ENCODE data around the gene NCAM2. TPM values are rescaled to one million over a fixed set of nuclear protein-coding genes. Genes with fewer than 3 reads are reported as not detected.

Gene NCAM2
- total and polyA plus RNA-seq, 2 donors (not counting 3 experiments of a cell fraction or from before 2014, with no cell fraction given) = 0.11 to 0.27 TPM

- H3K9me3 ChIP-seq (replicated peaks; ENCODE audit: control insufficient read depth, insufficient read depth, low read length) = no peaks in the 10 kb centered on the region
- BruUV-seq (replicated peaks) = no TSS peak
- dilution Hi-C loops (cut with MboI; ENCODE audit: extremely low pct_ligation_motif_present, low sequenced_read_pairs) (no loop called here), intact Hi-C loops (cut with micrococcal nuclease) (no loop called here)
- FAIRE-seq = no peak
- no peak overlapping the region for H3K9ac ChIP-seq (replicated peaks; ENCODE audit: extremely low read depth, insufficient read depth, low read length)
- no peak overlapping the region for H2AFZ ChIP-seq (ENCODE audit: low read depth, low read length)
- CTCF ChIA-PET = no interaction called here
- POLR2A ChIA-PET = no interaction called here
- H3K27ac ChIP-seq (ENCODE audit: insufficient read depth, low read depth, low read length) = no peak overlapping the region
- no peak for DNase-seq (ENCODE audit: low read depth, low spot score)
- H3K79me2 ChIP-seq (ENCODE audit: control insufficient read depth, insufficient read depth, low read length) = no peaks in the 10 kb centered on the region
- H3K9me1 ChIP-seq (replicated peaks; ENCODE audit: control insufficient read depth, extremely low read depth, insufficient read depth, low read length) = no peaks in the 10 kb centered on the region
- no peaks in the 10 kb centered on the region for H3K36me3 ChIP-seq (ENCODE audit: control insufficient read depth in 2 of 2, extremely low read depth in 1 of 2, insufficient read depth in 2 of 2, low read length in 2 of 2)
- TF ChIP-seq, protein P1, sequence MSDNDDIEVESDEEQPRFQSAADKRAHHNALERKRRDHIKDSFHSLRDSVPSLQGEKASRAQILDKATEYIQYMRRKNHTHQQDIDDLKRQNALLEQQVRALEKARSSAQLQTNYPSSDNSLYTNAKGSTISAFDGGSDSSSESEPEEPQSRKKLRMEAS (IDR thresholded peaks at IDR 0.05; ENCODE audit: insufficient read depth, insufficient read length) = no peak
- no peak for TF ChIP-seq MYC (IDR thresholded peaks at IDR 0.05; ENCODE audit: low read depth, low read length)
- TF ChIP-seq JUN (IDR thresholded peaks at IDR 0.05; ENCODE audit: borderline replicate concordance, insufficient read depth, insufficient read length, low read depth) = no peak
- TF ChIP-seq POLR2AphosphoS5 (IDR thresholded peaks at IDR 0.05; ENCODE audit: insufficient read depth, low read depth, low read length) = no peak
- TF ChIP-seq FOS (IDR thresholded peaks at IDR 0.05; ENCODE audit: borderline replicate concordance, insufficient read depth, low read length) = no peak
- no peak for TF ChIP-seq GATA2 (IDR thresholded peaks at IDR 0.05; ENCODE audit: insufficient read depth, insufficient read length, low read depth, low read length)
- TF ChIP-seq POLR2A (IDR thresholded peaks at IDR 0.05; ENCODE audit: low read depth, low read length) = no peak
- TF ChIP-seq EZH2 (IDR thresholded peaks at IDR 0.05; ENCODE audit: borderline replicate concordance, low read depth, low read length, severe bottlenecking) = no peak
- TF ChIP-seq CTCF (IDR thresholded peaks at IDR 0.05; ENCODE audit: extremely low read depth in 1 of 2, insufficient read depth in 1 of 2, low read depth in 1 of 2, low read length in 2 of 2) = no peak
- H4K20me1 ChIP-seq (replicated peaks; ENCODE audit: control insufficient read depth, extremely low read depth, insufficient read depth, low read length) = no peaks in the 10 kb centered on the region
- H3K4me1 ChIP-seq (ENCODE audit: control insufficient read depth, extremely low read depth, insufficient read depth, low read length) = no peaks in the 10 kb centered on the region
- H3K4me2 ChIP-seq (ENCODE audit: insufficient read depth, low read length) = no peak overlapping the region
- no peak overlapping the region for H3K4me3 ChIP-seq (replicated peaks in 1 of 3; ENCODE audit: insufficient read depth in 1 of 3, low read depth in 1 of 3, low read length in 3 of 3)
- H3K27me3 ChIP-seq (ENCODE audit: control insufficient read depth in 2 of 2, insufficient read depth in 2 of 2, low read length in 2 of 2) = no peaks in the 10 kb centered on the region
Measured at GRCh38 chr21:21030311-21030710, 32.1 kb downstream of the NCAM2 start.
